ENCODE measurements around the gene GPR15LG.
"Not testable (repeated sequence)": the region's sequence is repeated elsewhere in the genome, so short reads cannot be mapped to it uniquely, and the experiment has no call there.

The GPR15LG gene

DNA sequence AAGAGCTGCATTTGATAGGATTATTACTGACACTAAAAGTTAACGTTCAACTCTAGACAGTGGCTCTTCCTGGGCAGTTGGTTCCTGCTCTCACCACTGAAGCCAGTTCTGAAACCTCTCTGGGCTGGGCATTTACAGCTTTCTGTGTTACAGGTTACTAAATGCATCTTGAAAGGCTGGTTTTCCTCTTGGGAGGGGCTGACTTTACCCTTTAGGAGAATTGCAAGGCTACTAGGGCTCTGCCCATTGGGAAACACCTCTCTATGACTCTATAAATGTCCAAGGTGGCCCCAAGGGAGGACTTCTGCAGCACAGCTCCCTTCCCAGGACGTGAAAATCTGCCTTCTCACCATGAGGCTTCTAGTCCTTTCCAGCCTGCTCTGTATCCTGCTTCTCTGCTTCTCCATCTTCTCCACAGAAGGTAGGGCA lies at the start of gene GPR15LG:
GPR15LG (plus strand) TSS at position 301 of the 429 bp plus-strand sequence; CDS start at position 352, 51 bp downstream.
- DNase-seq (ENCODE audit: insufficient read length, low spot score) (no peak), FAIRE-seq (peak; percentile 84)

DNA sequence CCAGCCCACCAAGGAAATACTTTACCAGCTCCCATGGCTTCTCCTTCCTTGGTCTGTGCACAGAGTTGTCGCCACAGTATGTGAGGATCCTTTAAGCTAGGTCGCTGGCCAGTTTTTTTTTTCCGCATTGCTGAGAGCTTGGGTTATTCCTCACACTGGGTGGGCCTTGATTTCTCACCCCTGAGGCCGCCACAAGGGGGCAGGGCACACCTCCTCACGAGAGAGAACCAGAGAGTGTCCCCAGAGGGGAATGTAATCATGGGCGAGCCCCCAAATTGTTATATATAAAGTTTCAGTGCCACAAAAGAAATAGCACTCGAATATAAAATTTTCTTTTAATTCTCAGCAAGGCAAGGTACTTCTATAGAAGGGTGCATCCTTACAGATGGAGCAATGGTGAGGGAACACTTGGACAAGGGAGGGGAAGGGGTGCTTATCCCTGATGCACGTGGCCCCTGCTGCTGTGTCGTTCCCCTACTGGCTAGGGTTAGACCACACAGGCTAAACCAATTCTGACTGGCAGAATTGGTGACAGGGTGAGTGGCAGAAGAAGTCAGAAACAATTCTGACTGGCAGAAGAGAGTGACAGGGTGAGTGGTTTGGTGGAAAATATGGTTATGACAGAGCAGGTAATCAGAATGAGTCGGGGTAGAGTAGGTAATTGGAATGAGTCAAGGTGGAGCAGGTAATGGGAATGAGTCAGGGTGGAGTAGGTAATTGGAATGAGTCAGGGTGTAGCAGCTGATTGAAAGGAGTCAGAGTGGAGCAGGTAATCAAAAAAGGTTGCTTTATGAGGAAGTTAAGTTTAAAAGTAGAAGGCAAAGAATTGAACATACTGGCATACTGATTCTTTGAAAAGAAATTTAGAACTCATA lies 47.5 kb upstream of the GPR15LG start:
- DNase-seq (ENCODE audit: insufficient read length, low spot score); FAIRE-seq: not testable (repeated sequence)

DNA sequence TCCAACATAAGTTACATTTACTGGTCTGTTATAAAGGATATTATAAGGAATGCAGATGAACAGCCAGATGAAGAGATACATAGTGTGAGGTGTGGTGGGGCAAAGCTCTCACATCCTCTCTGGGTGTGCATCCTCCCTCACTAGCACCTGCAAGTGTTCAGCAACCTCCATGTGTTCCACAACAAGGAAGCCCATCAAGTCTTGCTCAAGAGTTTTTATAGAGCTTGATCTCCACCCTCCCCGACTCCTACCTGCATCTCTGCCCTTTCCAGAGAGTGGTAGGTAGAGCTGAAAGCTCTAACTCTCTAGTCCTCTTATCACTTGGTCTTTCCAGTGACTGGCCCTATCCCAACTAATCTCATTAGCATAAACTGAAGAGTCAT lies 46.8 kb upstream of the GPR15LG start:
- no peak for FAIRE-seq
- no peak for DNase-seq (ENCODE audit: insufficient read length, low spot score)

DNA sequence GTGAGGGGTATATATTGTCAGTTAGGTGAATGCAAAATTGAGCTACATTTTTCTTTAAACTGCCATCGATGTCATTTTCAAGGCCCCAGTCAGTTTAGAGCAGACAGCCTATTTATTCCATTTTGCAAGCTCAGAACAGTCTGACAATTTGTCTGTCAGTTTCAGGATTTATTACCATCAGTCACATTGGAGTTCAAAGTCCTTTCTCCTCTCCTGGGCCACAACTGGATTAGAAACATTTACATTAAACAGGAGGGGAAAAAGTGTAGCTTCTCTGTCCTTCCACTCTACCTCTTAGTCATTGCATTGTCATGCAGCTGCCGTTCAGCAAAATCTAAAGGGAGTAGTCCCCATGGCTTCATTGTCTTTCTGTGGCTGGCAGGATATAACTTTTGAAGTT lies 37.8 kb upstream of the GPR15LG start:
- DNase-seq (ENCODE audit: insufficient read length, low spot score), result no peak
- FAIRE-seq, result no peak

DNA sequence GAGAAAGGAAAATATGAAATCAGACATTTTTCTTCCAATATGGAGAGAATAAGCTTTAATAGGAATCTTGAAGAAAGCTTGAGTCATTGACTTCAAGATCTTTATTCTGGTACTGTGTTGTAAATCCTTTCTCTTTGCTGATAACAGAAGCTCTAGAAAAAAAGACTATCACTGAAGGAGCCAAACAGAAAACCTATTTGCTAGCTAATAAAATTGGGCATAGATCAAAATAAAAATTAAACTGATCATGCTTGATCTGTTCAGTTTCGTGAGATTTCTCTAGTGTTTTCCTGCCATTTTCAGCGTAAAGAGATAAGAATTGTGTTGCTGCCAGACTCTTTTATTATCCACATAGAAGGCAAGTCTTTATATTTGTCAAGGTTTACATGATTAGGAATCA lies 35.8 kb upstream of the GPR15LG start:
- DNase-seq (ENCODE audit: insufficient read length, low spot score) (no peak), FAIRE-seq (peak; percentile 42)

DNA sequence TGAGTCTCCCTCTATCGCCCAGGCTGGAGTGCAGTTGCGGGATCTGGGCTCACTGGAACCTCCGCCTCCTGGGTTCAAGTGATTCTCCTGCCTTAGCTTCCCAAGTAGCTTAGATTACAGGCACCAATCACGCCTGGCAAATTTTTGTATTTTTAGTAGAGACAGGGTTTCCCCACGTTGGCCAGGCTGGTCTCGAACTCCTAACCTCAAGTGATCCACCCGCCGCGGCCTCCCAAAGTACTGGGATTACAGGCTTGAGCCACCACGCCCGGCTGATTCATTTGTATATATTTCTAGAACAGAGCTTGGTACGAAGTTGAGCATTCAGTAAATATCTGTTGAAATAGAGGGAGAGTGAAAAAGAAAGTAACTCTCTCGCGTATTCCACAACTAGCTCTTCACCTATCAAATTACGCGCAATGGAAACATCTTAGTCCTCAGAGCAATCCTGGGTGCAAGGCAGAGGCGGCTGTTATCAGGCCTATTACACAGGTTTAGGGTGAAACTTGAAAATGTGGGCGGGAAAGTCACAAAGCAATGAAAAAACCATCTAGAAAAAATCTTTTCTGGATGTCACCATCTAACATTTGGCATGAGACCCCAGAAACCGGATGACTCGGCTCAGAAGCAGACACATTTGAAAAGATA lies 35.0 kb upstream of the GPR15LG start:
- FAIRE-seq (no peak), DNase-seq (ENCODE audit: insufficient read length, low spot score) (no peak)

DNA sequence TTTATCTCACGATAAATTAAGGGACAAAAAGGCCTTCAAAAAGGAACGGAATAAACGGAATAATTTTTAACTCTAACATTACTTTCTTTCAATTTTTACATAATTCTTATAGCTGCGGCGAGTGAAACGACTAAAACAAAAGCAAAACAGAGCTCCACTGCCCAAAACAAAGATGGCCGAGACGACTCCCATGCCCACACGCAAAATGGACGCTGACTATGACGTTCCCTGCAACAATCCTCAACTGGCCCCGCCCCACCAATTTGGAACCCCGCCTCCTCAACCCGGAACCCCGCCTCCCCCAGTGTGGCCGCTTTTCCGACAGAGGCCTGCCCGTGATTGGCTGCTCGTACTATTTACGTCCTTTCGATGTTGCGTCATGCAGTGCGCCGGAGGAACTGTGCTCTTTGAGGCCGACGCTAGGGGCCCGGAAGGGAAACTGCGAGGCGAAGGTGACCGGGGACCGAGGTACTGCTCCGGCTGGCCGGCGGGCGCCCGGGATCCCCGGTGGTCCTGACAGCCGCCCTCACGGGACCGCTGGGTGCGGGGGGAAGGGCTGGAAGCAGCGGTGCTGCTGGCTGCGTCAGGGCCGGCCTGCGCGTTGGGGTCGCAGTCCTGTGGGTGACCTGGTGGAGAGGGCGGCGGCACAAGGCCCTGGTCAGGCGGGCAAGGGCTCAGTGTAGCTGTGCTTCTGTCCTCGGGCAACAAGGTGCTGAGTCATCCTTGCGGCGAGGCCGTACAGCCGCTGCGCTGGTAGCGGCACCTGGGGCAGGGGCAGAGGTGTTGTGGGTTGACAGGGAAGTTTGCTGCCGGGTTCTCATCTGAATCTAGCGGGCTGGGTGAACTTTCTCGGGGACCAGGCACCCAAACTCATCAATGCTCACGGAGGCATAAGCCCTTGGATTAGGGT lies 34.2 kb upstream of the GPR15LG start, which contains the start of gene GHITM:
GHITM (plus strand) TSS at position 384 of the 910 bp plus-strand sequence. CDS start 1,992 bp downstream, outside the sequence.
- FAIRE-seq (peak; percentile 100), DNase-seq (ENCODE audit: insufficient read length, low spot score) (peak; percentile 75)

DNA sequence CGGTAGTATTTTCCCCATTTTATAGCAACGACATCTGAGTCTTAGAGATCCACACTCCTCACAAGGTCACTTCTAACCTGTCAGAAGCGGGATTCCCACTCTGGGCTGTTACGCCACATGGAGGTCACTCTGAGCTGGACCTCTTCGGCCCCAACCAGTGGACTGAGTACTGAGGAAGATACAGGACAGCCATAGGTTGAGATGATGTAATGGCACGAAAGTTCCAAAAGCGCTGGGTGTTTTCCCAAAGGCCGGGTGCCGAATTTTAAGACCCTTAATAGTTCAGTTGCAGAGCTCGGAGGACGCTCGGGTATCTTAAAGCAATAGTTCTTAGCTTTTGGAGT lies 33.6 kb upstream of the GPR15LG start:
- no peak for DNase-seq (ENCODE audit: insufficient read length, low spot score)
- FAIRE-seq, result no peak

DNA sequence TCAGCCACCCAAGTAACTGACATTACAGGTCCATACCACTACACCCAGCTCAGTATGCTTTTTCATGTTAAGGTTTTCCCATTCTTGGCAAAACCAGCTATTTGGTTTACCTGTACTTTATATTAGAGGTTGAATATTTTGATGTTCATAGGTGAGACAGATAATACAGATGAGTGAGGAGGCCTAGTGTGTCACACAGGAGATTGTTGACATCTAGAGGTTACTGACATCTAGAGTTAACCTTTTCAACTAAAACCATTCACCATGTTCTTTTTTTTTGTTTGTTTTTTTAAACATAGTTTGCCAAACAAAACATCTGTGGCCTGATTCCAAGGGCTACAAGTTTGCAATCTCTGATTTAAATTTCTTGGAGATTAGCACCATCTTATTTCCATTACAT lies 26.3 kb upstream of the GPR15LG start:
- FAIRE-seq (peak; percentile 40), DNase-seq (ENCODE audit: insufficient read length, low spot score) (no peak)

DNA sequence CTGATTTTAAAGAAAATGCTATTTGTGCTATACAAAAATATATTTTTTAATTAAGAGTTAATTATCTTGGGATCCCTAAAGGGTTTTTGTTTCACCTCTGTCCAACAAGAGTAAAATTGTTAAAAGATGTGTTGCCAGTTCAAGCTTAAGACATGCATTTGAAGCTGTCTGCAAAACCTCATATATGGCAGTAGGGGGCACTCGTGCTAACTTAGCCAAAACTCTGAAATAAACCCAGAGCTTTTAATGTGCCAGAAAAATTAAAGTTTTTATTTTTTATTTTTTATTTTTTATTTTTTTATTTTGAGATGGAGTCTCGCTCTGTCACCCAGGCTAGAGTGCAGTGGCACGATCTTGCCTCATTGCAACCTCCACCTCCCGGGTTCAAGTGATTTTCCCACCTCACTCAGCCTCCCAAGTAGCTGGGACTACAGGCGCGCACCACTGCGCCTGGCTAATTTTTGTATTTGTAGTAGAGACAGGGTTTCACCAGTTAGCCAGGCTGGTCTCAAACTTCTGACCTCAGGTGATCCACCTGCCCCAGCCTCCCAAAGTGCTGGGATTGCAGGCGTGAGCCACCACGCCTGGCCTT lies 25.5 kb upstream of the GPR15LG start:
- FAIRE-seq; DNase-seq (ENCODE audit: insufficient read length, low spot score): not testable (repeated sequence)

DNA sequence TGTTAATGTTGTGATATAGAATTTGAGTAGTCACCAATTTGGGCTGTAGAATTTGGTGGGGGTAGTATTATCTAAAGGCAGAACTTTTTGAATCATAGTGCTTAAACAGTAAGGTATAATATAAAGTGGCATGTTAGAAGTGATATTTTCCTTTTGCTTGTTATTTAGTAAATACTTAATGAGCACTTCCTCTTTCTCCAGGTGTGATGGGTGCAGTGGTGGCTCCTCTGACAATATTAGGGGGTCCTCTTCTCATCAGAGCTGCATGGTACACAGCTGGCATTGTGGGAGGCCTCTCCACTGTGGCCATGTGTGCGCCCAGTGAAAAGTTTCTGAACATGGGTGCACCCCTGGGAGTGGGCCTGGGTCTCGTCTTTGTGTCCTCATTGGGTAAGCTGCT lies 23.7 kb upstream of the GPR15LG start:
- peak; percentile 47 for FAIRE-seq
- no peak for DNase-seq (ENCODE audit: insufficient read length, low spot score)

DNA sequence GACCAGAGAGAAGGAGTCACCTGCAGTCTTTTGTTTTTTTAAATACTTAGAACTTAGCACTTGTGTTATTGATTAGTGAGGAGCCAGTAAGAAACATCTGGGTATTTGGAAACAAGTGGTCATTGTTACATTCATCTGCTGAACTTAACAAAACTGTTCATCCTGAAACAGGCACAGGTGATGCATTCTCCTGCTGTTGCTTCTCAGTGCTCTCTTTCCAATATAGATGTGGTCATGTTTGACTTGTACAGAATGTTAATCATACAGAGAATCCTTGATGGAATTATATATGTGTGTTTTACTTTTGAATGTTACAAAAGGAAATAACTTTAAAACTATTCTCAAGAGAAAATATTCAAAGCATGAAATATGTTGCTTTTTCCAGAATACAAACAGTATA lies 20.8 kb upstream of the GPR15LG start:
- no peak for FAIRE-seq
- DNase-seq (ENCODE audit: insufficient read length, low spot score), result no peak

DNA sequence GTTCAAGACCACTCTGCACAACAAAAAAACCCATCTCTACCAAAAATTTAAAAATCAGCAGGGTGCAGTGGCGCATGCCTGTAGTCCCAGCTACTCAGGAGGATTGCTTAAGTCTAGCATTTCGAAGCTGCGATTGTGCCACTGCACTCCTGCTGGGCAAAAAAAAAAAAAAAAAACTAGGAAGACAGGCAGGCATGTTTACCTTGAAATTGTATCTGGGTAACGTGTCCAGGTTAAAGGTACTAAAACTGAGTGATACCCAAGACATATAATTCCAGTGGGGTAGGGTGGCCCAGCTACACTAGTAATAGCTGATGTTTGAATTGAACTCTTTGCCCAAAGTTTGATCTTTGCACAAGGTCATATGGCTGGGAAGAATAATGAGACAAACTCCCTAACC lies 18.1 kb upstream of the GPR15LG start:
- FAIRE-seq (no peak), DNase-seq (ENCODE audit: insufficient read length, low spot score) (no peak)

DNA sequence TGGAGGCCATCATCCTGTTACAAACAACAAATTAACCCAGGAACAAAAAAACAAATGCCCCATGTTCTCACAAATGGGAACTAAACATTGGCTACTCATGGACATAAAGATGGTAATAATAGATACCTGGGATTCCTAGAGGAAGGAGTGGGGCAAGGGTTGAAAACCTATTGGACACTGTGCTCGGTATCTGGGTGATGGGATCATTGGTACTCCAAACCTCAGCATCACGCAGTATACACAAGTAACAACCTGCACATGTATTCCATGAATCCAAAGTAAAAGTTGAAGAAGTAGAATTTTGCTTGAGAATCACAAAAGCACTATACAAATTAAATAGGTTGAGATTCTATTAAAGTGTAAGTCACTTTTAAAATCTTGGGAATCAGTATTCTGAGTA lies 17.6 kb upstream of the GPR15LG start:
- FAIRE-seq (no peak), DNase-seq (ENCODE audit: insufficient read length, low spot score) (no peak)

DNA sequence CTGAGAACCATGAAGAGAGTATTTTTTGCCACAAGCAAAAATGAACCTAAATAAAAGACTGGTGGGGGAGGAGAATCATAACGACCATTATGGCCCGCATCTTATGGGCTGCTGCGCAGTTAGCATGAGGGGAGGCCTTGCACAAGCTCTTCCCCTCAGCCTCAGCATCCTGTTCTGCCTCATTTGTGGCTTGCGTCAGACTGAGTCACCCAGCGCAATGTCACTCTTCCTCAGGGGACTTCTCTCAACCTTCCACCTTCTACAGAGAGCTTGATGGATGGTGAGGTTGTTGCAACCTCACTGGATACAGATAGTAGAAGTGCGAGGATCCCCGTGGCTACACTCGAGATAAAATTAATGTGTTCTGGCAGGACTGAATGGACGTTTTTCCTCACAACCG lies 16.8 kb upstream of the GPR15LG start:
- no peak for DNase-seq (ENCODE audit: insufficient read length, low spot score)
- no peak for FAIRE-seq

DNA sequence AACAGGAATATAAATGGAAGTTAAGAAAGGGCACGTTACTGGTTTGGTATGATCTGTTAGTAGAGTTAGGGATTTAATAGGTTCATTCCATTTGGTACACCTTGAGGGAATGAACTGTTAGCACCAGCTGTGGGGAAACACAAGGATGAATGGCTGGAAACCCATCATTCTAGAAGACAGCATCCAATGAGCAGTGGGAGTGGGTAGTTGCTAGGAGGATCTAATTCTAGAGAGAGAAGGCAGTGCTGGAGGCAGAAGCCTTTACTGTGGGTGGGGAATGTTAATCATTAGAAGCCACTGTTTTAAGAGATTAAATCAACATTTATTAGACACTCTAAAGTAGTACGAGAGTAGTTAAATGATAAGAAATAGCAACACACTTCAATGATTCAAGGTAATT lies 15.5 kb upstream of the GPR15LG start:
- DNase-seq (ENCODE audit: insufficient read length, low spot score) (no peak), FAIRE-seq (no peak)

DNA sequence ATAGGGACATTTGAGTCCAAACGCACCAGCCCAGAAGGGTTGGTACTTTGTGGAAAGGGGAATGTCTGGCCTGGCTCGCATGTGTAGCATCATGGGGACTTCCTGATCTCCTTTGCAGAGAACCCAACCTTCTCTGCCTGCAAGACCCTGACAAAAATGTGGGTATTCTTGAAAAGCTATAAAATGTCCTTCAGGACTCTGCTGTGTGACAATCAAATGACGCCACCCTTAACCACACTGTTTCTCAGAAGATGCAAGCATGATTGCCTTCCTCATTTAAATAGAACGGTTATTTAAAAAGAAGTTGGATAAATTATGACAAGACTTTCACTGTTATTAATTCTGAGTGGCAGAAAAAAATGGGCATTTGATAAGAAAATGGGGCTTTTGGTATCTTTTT lies 15.1 kb upstream of the GPR15LG start:
- FAIRE-seq, result no peak

DNA sequence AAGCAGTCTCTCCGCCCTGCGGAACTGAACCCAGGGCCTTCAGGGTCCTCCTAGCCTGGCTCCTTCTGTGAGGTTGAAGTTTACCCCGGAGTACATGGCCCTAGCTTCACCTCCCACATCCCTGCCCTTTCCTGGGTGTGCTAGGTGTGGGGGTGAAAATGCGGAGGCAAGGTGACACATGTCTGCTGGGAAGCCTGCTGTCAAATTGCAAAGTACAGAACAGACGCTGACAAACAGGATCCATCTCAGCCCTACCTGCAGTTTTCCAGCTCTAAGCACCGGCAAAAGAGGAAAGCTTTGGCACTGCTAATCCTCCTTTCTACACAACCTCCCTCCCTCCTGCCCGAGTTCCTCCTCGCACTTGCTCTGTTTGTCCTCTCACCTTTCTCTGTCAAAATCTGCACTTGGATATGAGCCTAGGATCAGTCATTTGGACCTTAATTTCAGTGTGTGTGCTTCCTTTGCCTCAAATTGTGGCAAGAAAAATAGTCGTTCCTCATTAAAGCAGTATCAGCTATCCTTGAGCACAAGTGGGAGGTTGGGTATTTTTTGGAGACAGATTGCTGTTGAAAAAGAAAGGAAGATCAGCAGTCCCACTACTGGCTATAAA lies 14.4 kb upstream of the GPR15LG start:
- DNase-seq (ENCODE audit: insufficient read length, low spot score), result no peak
- FAIRE-seq, result no peak

More for the DNA sequence above, 15.1 kb upstream of the GPR15LG start:
- no peak for DNase-seq (ENCODE audit: insufficient read length, low spot score)

DNA sequence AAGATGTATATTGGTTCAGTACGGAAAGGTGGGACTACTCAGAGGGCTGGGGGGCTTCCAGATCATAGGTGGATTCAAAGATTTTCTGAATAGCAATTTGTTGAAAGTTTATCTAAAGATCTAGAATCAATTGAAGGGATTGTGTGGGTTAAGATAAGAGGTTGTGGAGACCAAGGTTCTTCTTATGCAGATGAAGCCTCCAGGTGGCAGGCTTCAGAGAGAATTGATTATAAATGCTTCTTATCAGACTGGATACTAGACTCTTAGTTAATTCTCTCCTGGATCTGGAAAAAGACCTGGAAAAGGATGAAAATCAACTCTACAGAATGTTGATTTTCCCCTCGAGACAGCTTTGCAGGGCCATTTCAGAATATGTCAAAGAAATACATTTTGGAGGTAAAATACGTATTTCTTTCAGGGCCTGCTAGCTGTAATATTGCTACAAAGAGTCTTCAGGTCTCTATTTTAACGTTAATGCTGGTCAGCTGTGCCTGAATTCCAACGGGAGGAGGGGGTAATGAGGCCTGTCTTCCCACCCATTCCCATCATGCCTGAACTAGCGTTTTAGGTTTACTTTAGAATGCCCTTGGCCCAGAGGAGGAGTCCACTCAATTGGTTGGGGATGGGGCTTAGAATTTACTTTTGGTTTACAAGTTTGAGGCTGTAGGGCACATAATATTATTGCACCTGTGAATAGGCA lies 12.8 kb upstream of the GPR15LG start:
- DNase-seq (ENCODE audit: insufficient read length, low spot score), result no peak
- FAIRE-seq, result no peak

DNA sequence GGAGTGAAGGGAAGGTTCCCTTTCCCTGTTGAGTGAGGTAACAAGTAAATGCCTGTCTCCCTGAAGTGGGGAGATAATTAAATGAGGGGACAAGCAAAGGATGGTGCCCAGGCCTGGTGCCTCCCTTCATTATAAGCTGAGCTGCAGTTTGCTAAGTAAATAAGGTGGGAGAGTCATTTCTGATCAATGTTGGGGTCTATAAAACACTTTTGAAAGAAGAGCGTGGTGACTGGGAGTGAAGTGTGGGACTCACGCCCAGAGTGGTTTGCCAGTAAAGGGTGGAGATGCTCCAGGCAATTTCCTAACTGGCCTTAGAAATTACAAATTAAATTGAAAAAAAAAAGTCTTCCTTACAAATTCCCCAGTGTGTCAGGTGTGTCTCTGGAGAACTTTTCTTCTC lies 9.6 kb upstream of the GPR15LG start:
- no peak for DNase-seq (ENCODE audit: insufficient read length, low spot score)
- FAIRE-seq, result no peak
